ENCODE data around the gene DDR1.

Gene DDR1

DNA sequence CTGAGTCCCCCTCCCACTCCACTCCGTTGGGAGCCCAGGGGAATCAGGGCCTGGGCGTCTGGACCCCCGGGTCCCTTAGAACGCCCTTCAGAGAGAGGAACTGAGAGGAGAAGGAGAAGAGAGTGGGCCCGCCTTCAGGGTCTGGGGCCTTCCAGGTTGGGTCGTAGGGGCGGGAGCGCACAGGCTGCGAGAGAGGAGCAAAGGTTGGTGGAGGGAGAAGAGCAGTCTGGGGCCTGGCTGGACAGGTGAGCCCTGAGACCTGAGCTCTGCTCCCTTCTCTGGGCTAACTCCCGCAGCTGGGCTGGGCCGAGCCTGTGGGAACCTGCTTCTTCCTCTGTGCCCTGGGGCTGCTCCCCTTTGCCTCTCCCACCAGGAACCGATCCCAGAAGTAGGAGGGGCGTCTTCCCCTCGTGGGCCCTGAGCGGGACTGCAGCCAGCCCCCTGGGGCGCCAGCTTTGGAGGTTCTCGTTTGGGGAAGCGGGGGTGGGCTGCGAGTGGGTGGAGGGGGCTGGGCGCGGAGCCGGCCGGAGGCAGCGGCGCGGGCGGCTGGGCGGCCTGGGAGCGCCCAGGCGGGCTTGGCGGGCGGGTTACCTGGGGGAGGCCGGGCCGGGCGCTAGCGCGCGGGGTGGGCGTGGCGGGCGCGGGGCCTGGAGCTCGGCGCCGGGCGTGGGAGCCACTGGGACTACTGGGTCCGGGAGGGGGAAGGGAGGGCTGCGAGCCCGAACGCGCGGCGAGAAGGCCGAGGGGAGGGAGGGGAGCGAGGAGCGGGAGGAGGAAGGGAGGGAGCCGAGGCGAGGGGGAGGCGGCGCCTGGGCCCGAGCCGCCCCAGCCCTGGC lies at the start of gene DDR1:
Gene DDR1, plus strand, starts transcription at position 835 of the 836 bp plus-strand sequence. CDS start 4,211 bp downstream, outside the sequence.
- TF ChIP-seq, protein P1, sequence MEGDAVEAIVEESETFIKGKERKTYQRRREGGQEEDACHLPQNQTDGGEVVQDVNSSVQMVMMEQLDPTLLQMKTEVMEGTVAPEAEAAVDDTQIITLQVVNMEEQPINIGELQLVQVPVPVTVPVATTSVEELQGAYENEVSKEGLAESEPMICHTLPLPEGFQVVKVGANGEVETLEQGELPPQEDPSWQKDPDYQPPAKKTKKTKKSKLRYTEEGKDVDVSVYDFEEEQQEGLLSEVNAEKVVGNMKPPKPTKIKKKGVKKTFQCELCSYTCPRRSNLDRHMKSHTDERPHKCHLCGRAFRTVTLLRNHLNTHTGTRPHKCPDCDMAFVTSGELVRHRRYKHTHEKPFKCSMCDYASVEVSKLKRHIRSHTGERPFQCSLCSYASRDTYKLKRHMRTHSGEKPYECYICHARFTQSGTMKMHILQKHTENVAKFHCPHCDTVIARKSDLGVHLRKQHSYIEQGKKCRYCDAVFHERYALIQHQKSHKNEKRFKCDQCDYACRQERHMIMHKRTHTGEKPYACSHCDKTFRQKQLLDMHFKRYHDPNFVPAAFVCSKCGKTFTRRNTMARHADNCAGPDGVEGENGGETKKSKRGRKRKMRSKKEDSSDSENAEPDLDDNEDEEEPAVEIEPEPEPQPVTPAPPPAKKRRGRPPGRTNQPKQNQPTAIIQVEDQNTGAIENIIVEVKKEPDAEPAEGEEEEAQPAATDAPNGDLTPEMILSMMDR (conservative IDR thresholded peaks at IDR 0.05; ENCODE audit: low read depth, low read length): no peak
- H3K4me3 ChIP-seq (ENCODE audit: low read depth, low read length): peak within 1 kb of the TSS; percentile 72
- DNase-seq (ENCODE audit: low read depth): peak; percentile 72

DNA sequence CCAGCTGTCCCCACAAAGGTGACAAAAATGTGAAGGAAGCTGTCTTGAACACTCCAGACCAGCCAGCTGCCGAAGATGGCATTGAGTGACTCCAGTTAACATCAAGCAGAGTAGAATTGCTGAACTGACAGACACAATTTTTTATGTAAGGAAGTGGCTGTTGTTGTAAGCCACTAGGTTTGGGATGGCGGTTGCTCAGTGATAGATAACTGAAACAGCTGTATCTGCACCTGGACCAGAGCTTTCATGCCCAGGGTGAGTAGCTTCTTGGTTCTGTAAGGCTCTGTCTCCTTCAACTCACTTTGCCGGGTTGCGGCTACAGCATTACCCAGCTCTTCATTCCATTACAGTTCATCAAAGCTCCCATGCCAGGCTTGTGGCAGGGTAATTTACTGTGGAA lies 49.7 kb upstream of the DDR1 start:
- no peak overlapping the region for H3K4me3 ChIP-seq (ENCODE audit: low read depth, low read length)
- no peak for DNase-seq (ENCODE audit: low read depth)
- TF ChIP-seq, protein P1 (conservative IDR thresholded peaks at IDR 0.05; ENCODE audit: low read depth, low read length): no peak

GRCh38 chr6:30835576-30835975 lies 48.7 kb upstream of the DDR1 start:
- TF ChIP-seq, protein P1 (conservative IDR thresholded peaks at IDR 0.05; ENCODE audit: low read depth, low read length): no peak
- DNase-seq (ENCODE audit: low read depth): no peak
- H3K4me3 ChIP-seq (ENCODE audit: low read depth, low read length): no peak overlapping the region

GRCh38 chr6:30836431-30836866 lies 47.9 kb upstream of the DDR1 start:
- DNase-seq (ENCODE audit: low read depth): peak; percentile 57
- TF ChIP-seq, protein P1 (conservative IDR thresholded peaks at IDR 0.05; ENCODE audit: low read depth, low read length): no peak
- H3K4me3 ChIP-seq (ENCODE audit: low read depth, low read length): no peak overlapping the region

GRCh38 chr6:30836957-30837356 lies 47.4 kb upstream of the DDR1 start:
- TF ChIP-seq, protein P1 (conservative IDR thresholded peaks at IDR 0.05; ENCODE audit: low read depth, low read length): no peak
- no peak overlapping the region for H3K4me3 ChIP-seq (ENCODE audit: low read depth, low read length)
- DNase-seq (ENCODE audit: low read depth): no peak

DNA sequence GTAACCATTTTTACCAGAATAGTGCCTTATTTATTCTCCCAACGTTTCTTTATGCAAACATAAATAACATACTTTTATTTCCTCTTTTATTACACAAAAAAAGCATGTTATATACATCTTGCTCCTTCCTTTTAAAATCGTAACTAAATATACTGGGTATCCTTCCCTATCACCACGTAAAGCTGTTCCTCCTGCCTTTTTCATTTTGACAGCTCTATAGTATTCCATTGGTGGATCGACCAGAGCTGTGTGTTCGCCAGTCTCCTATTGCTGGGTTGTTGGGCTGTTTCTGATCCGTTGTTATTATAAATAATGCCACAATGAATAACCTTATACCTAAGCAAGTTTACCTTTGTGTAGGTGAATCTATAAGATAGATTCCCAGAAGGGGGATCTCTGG lies 46.9 kb upstream of the DDR1 start:
- TF ChIP-seq, protein P1 (conservative IDR thresholded peaks at IDR 0.05; ENCODE audit: low read depth, low read length): no peak
- H3K4me3 ChIP-seq (ENCODE audit: low read depth, low read length): no peak overlapping the region
- DNase-seq (ENCODE audit: low read depth): no peak

- no peak for DNase-seq (ENCODE audit: low read depth)
- TF ChIP-seq, protein P1 (conservative IDR thresholded peaks at IDR 0.05; ENCODE audit: low read depth, low read length): no peak
- no peak overlapping the region for H3K4me3 ChIP-seq (ENCODE audit: low read depth, low read length)
Observed at GRCh38 chr6:30837870-30838269, 46.4 kb upstream of the DDR1 start.

Data from choroid plexus epithelial cell (primary cell).